GM21515 (cell line): Measurements from ENCODE around the gene LMF2.
A peak's percentile ranks its signal among the peaks of the same experiment; 100 is the strongest.

Source experiments
- ATAC-seq: cut with Tn5 transposase; IDR thresholded peaks from one replicate; pipeline ENCODE4 v1.9.1; 2021; ENCODE audit not compliant: unreplicated experiment

The LMF2 gene

GRCh38 chr22:50483977-50484853 lies 23.3 kb downstream of the LMF2 start:
- ATAC-seq: no peak

GRCh38 chr22:50483556-50483955 lies 23.9 kb downstream of the LMF2 start:
- ATAC-seq: no peak

- ATAC-seq: no peak
These were observed 24.4 kb downstream of the LMF2 start for GRCh38 chr22:50483106-50483505.

- ATAC-seq: no peak
These were observed 25.1 kb downstream of the LMF2 start for GRCh38 chr22:50482107-50483074.

- no peak for ATAC-seq
These were observed 25.9 kb downstream of the LMF2 start, which contains the start of gene ADM2 for GRCh38 chr22:50481440-50482106. TSS of gene ADM2 (plus strand) at chr22:50481543. CDS start at chr22:50481848, 305 bp downstream.

GRCh38 chr22:50481045-50481439 lies 26.5 kb downstream of the LMF2 start:
- no peak for ATAC-seq

GRCh38 chr22:50479721-50480120 lies 27.8 kb downstream of the LMF2 start:
- ATAC-seq: no peak

- ATAC-seq: no peak
These were observed 29.6 kb downstream of the LMF2 start for GRCh38 chr22:50477923-50478322.

GRCh38 chr22:50476868-50477267 lies 30.6 kb downstream of the LMF2 start:
- no peak for ATAC-seq

- ATAC-seq: no peak
These were observed 31.9 kb downstream of the LMF2 start for GRCh38 chr22:50475652-50476002.

- peak; percentile 72 for ATAC-seq
These were observed 32.5 kb downstream of the LMF2 start, which contains the start of gene SBF1 for GRCh38 chr22:50474710-50475651. TSS of gene SBF1 (minus strand) at chr22:50475035. CDS start at chr22:50474840, 195 bp downstream.

GRCh38 chr22:50473855-50474671 lies 33.4 kb downstream of the LMF2 start:
- no peak for ATAC-seq

GRCh38 chr22:50473088-50473487 lies 34.4 kb downstream of the LMF2 start:
- no peak for ATAC-seq

- ATAC-seq: no peak
These were observed 35.5 kb downstream of the LMF2 start for GRCh38 chr22:50471962-50472361.

- no peak for ATAC-seq
These were observed 36.2 kb downstream of the LMF2 start for GRCh38 chr22:50471197-50471847.

GRCh38 chr22:50470491-50470890 lies 37.0 kb downstream of the LMF2 start:
- no peak for ATAC-seq

- peak; percentile 50 for ATAC-seq
These were observed 37.9 kb downstream of the LMF2 start for GRCh38 chr22:50469377-50470305.
